Spinal cord (tissue), 10 donors: ENCODE data around the gene AGRN. TPM values are rescaled to one million over a fixed set of nuclear protein-coding genes. Genes with fewer than 3 reads are reported as not detected.
A peak's percentile ranks its signal among the peaks of the same experiment; 100 is the strongest.

Experiments
- DNase-seq, 6 donors: peaks; one replicate each; pipeline versions ENCODE4 v3.0.0 to v3.0.0-alpha.2; 2013 to 2015; ENCODE audit warnings: low spot score in 6 of 6, low read depth in 4 of 6
- H3K27ac ChIP-seq: one replicate; pipeline ENCODE4 v1.5.1; 2013; ENCODE audit warnings: low read depth, low read length, control low read depth
- H3K27me3 ChIP-seq: one replicate; pipeline ENCODE4 v1.6.1; 2013; ENCODE audit warnings: low read length; ENCODE audit not compliant: control insufficient read depth, insufficient read depth
- H3K36me3 ChIP-seq: one replicate; pipeline ENCODE4 v1.6.1; 2013; ENCODE audit warnings: low read length; ENCODE audit not compliant: control insufficient read depth, insufficient read depth
- H3K4me1 ChIP-seq: one replicate; pipeline ENCODE4 v1.6.1; 2013; ENCODE audit warnings: low read length; ENCODE audit not compliant: control insufficient read depth, insufficient read depth
- H3K4me3 ChIP-seq: one replicate; pipeline ENCODE4 v1.5.1; 2013; ENCODE audit warnings: low read depth, low read length, control low read depth
- H3K9me3 ChIP-seq: one replicate; pipeline ENCODE4 v1.6.1; 2013; ENCODE audit warnings: low read length; ENCODE audit not compliant: control insufficient read depth, insufficient read depth
- WGBS: methylation state at CpG from one replicate; pipeline ENCODE4 v1.1.5; 2013; ENCODE audit warnings: missing lambda C conversion rate; ENCODE audit not compliant: insufficient coverage; 5-methylcytosine and 5-hydroxymethylcytosine counted together
- polyA plus RNA-seq, 2 donors: library from polyadenylated mRNA; unstranded; fragments of 120-200 nt; gene quantifications; one replicate each; pipeline ENCODE4 v1.2.1, GENCODE V29; 2013; ENCODE audit not compliant: insufficient read length in 2 of 2
- total RNA-seq, 2 donors: library from RNA; depleted of rRNA in 1 of 2; stranded (reverse); fragments of 120-200 nt in 1 of 2; fragments of >200 nt in 1 of 2; gene quantifications; one replicate each; pipeline versions ENCODE4 v1.2.3 to v1.2.4, GENCODE V29; 2013 to 2014
- donor health status: healthy.

AGRN gene
- total and polyA plus RNA-seq, 4 donors, result 62.8 to 280 (median 175) TPM

- Histone ChIP-seq H3K4me1 (peaks cover 35% of the 10 kb centered on the region), H3K27me3 (peaks cover 48% of the 10 kb centered on the region), H3K9me3 (no peaks in the 10 kb centered on the region), H3K36me3 (peaks cover 32% of the 10 kb centered on the region), H3K4me3 (no peak overlapping the region), H3K27ac (no peak overlapping the region)
- no peak for DNase-seq
- 23% methylated on average over 22 of the region's 24 CpGs for WGBS
These were observed 38.4 kb downstream of the AGRN start for GRCh38 chr1:1058088-1058905.

GRCh38 chr1:1058921-1059493 is 39.1 kb downstream of the AGRN start:
- H3K36me3 ChIP-seq, result peaks cover 25% of the 10 kb centered on the region
- WGBS, result under 1% methylated on average over 48 of the region's 48 CpGs
- H3K27me3 ChIP-seq, result peaks cover 51% of the 10 kb centered on the region
- H3K27ac ChIP-seq, result no peak overlapping the region
- DNase-seq, result no peak
- H3K9me3 ChIP-seq, result no peaks in the 10 kb centered on the region
- peaks cover 38% of the 10 kb centered on the region for H3K4me1 ChIP-seq
- H3K4me3 ChIP-seq, result no peak overlapping the region

- Histone ChIP-seq H3K9me3 (no peaks in the 10 kb centered on the region), H3K27ac (no peak overlapping the region), H3K4me1 (peaks cover 42% of the 10 kb centered on the region), H3K4me3 (peak overlapping the region; percentile 31), H3K27me3 (peaks cover 57% of the 10 kb centered on the region), H3K36me3 (peaks cover 18% of the 10 kb centered on the region)
- 3% methylated on average over 67 of the region's 69 CpGs for WGBS
- peak in 3 of 6 donors; percentile 26 to 91 (median 87) for DNase-seq
These were observed 39.8 kb downstream of the AGRN start for GRCh38 chr1:1059494-1060280.

- peaks cover 42% of the 10 kb centered on the region for H3K4me1 ChIP-seq
- no peak overlapping the region for H3K27ac ChIP-seq
- no peak for DNase-seq
- no peaks in the 10 kb centered on the region for H3K9me3 ChIP-seq
- WGBS, result 49% methylated on average over 28 of the region's 38 CpGs
- H3K27me3 ChIP-seq, result peaks cover 57% of the 10 kb centered on the region
- H3K36me3 ChIP-seq, result peaks cover 10% of the 10 kb centered on the region
- H3K4me3 ChIP-seq, result no peak overlapping the region
These were observed 40.5 kb downstream of the AGRN start for GRCh38 chr1:1060281-1061000.

- no peak overlapping the region for H3K4me3 ChIP-seq
- peaks cover 3% of the 10 kb centered on the region for H3K36me3 ChIP-seq
- no peak overlapping the region for H3K27ac ChIP-seq
- H3K9me3 ChIP-seq, result no peaks in the 10 kb centered on the region
- no peak for DNase-seq
- 48% methylated on average over 11 of the region's 18 CpGs for WGBS
- peaks cover 42% of the 10 kb centered on the region for H3K4me1 ChIP-seq
- H3K27me3 ChIP-seq, result peaks cover 57% of the 10 kb centered on the region
These were observed 41.9 kb downstream of the AGRN start for GRCh38 chr1:1061682-1062345.

- Histone ChIP-seq H3K4me1 (peaks cover 44% of the 10 kb centered on the region), H3K36me3 (peaks cover 3% of the 10 kb centered on the region), H3K27me3 (peaks cover 57% of the 10 kb centered on the region), H3K4me3 (no peak overlapping the region), H3K27ac (no peak overlapping the region), H3K9me3 (no peaks in the 10 kb centered on the region)
- no peak for DNase-seq
- 29% methylated on average over 29 of the region's 29 CpGs for WGBS
These were observed 42.6 kb downstream of the AGRN start for GRCh38 chr1:1062348-1063163.

- DNase-seq, result no peak
- Histone ChIP-seq H3K4me3 (no peak overlapping the region), H3K27ac (no peak overlapping the region), H3K36me3 (peaks cover 7% of the 10 kb centered on the region), H3K9me3 (no peaks in the 10 kb centered on the region), H3K4me1 (peaks cover 47% of the 10 kb centered on the region), H3K27me3 (peaks cover 56% of the 10 kb centered on the region)
- WGBS, result 75% methylated on average over 24 of the region's 24 CpGs
These were observed 43.5 kb downstream of the AGRN start for GRCh38 chr1:1063261-1063944.
